DND-41 (cell line): ENCODE results near the gene CNTFR.

Experiments used
- ATAC-seq: fragments of 200-7000 bp; cut with Tn5 transposase; 3 replicates; pipeline ENCODE4 v1.9.1; 2021; ENCODE audit warnings: low read depth; ENCODE audit not compliant: insufficient read depth
- DNase-seq: peaks from one replicate; pipeline ENCODE4 v3.0.0-alpha.2; 2020
- H2AFZ ChIP-seq: 2 replicates; pipeline ENCODE4 v1.6.0; 2012; ENCODE audit warnings: low read depth, low read length
- H3K27ac ChIP-seq: 2 replicates; pipeline ENCODE4 v1.5.1; 2012; ENCODE audit warnings: low read length, inconsistent platforms
- H3K27me3 ChIP-seq: fragments of 200-600 bp; sonication (generic); 2 replicates; pipeline ENCODE4 v1.6.0; 2012; ENCODE audit warnings: low read length, mild to moderate bottlenecking, inconsistent platforms; ENCODE audit not compliant: insufficient read depth, poor library complexity
- H3K36me3 ChIP-seq: 2 replicates; pipeline ENCODE4 v1.5.1; 2012; ENCODE audit warnings: low read length, inconsistent platforms; ENCODE audit not compliant: insufficient read depth
- H3K4me1 ChIP-seq: 2 replicates; pipeline ENCODE4 v1.5.1; 2012; ENCODE audit warnings: mild to moderate bottlenecking, low read length; ENCODE audit not compliant: insufficient read depth
- H3K4me2 ChIP-seq: 2 replicates; pipeline ENCODE4 v1.6.0; 2012; ENCODE audit warnings: mild to moderate bottlenecking, moderate library complexity, low read length, inconsistent platforms; ENCODE audit not compliant: insufficient read depth
- H3K4me3 ChIP-seq, 2 experiments: fragments of 200-600 bp in 1 of 2; shearing (Covaris generic) in 1 of 2; 2 replicates each; pipeline ENCODE4 v1.5.1; 2012 to 2016; ENCODE audit warnings: inconsistent platforms in 2 of 2, low read length in 2 of 2, mild to moderate bottlenecking in 2 of 2, low read depth in 1 of 2, moderate library complexity in 1 of 2
- H3K79me2 ChIP-seq: 2 replicates; pipeline ENCODE4 v1.6.0; 2012; ENCODE audit warnings: low read length, inconsistent platforms; ENCODE audit not compliant: insufficient read depth
- H3K9ac ChIP-seq: 2 replicates; pipeline ENCODE4 v1.6.0; 2012; ENCODE audit warnings: low read depth, mild to moderate bottlenecking, inconsistent platforms, low read length, moderate library complexity
- H3K9me3 ChIP-seq: 2 replicates; pipeline ENCODE4 v1.5.1; 2012; ENCODE audit warnings: low read length, moderate library complexity, mild to moderate bottlenecking, inconsistent platforms; ENCODE audit not compliant: insufficient read depth, severe bottlenecking
- H4K20me1 ChIP-seq: 2 replicates; pipeline ENCODE4 v1.6.0; 2012; ENCODE audit warnings: low read length; ENCODE audit not compliant: insufficient read depth
- EZH2 ChIP-seq: IDR thresholded peaks from 3 replicates; pipeline ENCODE4 v1.6.1; 2012; ENCODE audit warnings: borderline replicate concordance, low read depth, mild to moderate bottlenecking, moderate library complexity, low read length, inconsistent platforms; ENCODE audit not compliant: severe bottlenecking
- TF ChIP-seq, protein P1 (sequence below): IDR thresholded peaks from 2 replicates; pipeline ENCODE4 v1.5.1; 2012; ENCODE audit warnings: borderline replicate concordance, low read length, moderate library complexity, mild to moderate bottlenecking; ENCODE audit not compliant: poor library complexity, severe bottlenecking; ENCODE audit errors: extremely low read depth

CNTFR gene

GRCh38 chr9:34579808-34580163, 9.7 kb downstream of the CNTFR start:
- Histone ChIP-seq H2AFZ (no peak overlapping the region), H3K4me2 (no peak overlapping the region), H3K9me3 (no peaks in the 10 kb centered on the region), H3K4me1 (no peaks in the 10 kb centered on the region), H4K20me1 (no peaks in the 10 kb centered on the region), H3K27ac (no peak overlapping the region), H3K9ac (no peak overlapping the region), H3K79me2 (no peaks in the 10 kb centered on the region), H3K36me3 (no peaks in the 10 kb centered on the region), H3K4me3 (no peak overlapping the region), H3K27me3 (peaks cover 16% of the 10 kb centered on the region)
- TF ChIP-seq EZH2, result no peak
- TF ChIP-seq, protein P1, sequence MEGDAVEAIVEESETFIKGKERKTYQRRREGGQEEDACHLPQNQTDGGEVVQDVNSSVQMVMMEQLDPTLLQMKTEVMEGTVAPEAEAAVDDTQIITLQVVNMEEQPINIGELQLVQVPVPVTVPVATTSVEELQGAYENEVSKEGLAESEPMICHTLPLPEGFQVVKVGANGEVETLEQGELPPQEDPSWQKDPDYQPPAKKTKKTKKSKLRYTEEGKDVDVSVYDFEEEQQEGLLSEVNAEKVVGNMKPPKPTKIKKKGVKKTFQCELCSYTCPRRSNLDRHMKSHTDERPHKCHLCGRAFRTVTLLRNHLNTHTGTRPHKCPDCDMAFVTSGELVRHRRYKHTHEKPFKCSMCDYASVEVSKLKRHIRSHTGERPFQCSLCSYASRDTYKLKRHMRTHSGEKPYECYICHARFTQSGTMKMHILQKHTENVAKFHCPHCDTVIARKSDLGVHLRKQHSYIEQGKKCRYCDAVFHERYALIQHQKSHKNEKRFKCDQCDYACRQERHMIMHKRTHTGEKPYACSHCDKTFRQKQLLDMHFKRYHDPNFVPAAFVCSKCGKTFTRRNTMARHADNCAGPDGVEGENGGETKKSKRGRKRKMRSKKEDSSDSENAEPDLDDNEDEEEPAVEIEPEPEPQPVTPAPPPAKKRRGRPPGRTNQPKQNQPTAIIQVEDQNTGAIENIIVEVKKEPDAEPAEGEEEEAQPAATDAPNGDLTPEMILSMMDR, result no peak
- DNase-seq, result no peak
- no peak for ATAC-seq

- H3K4me3 ChIP-seq, result no peak overlapping the region
- no peak overlapping the region for H3K9ac ChIP-seq
- peaks cover 14% of the 10 kb centered on the region for H3K27me3 ChIP-seq
- no peak for DNase-seq
- no peaks in the 10 kb centered on the region for H3K36me3 ChIP-seq
- ATAC-seq, result no peak
- TF ChIP-seq EZH2, result no peak
- TF ChIP-seq, protein P1, result no peak
- no peak overlapping the region for H2AFZ ChIP-seq
- no peak overlapping the region for H3K4me2 ChIP-seq
- no peaks in the 10 kb centered on the region for H3K4me1 ChIP-seq
- H3K79me2 ChIP-seq, result no peaks in the 10 kb centered on the region
- no peak overlapping the region for H3K27ac ChIP-seq
- H4K20me1 ChIP-seq, result no peaks in the 10 kb centered on the region
- no peaks in the 10 kb centered on the region for H3K9me3 ChIP-seq
Observed at GRCh38 chr9:34579104-34579807, 10.3 kb downstream of the CNTFR start.

- Histone ChIP-seq H3K27me3 (peaks cover 13% of the 10 kb centered on the region), H3K36me3 (no peaks in the 10 kb centered on the region), H3K4me3 (no peak overlapping the region), H3K9me3 (no peaks in the 10 kb centered on the region), H3K27ac (no peak overlapping the region), H2AFZ (no peak overlapping the region), H3K4me2 (no peak overlapping the region), H3K4me1 (no peaks in the 10 kb centered on the region), H3K79me2 (no peaks in the 10 kb centered on the region), H4K20me1 (no peaks in the 10 kb centered on the region), H3K9ac (no peak overlapping the region)
- ATAC-seq (no peak), DNase-seq (no peak)
- TF ChIP-seq EZH2, result no peak
- TF ChIP-seq, protein P1, result no peak
Observed at GRCh38 chr9:34578241-34579103, 11.1 kb downstream of the CNTFR start.
